Pons (tissue), 1 donor: ENCODE data around the gene SMPD2.

ENCODE experiments used
- DNase-seq: peaks from one replicate; pipeline ENCODE4 v3.0.0-alpha.2; 2016; ENCODE audit warnings: low spot score

SMPD2 gene

GRCh38 chr6:109485266-109485935 lies 44.9 kb downstream of the SMPD2 start:
- no peak for DNase-seq

GRCh38 chr6:109486068-109486467 lies 45.5 kb downstream of the SMPD2 start:
- no peak for DNase-seq

- DNase-seq = no peak
Measured at GRCh38 chr6:109488001-109488400, 47.5 kb downstream of the SMPD2 start.

GRCh38 chr6:109490713-109491112 lies 50.2 kb downstream of the SMPD2 start:
- no peak for DNase-seq

GRCh38 chr6:109491207-109491938 lies 50.8 kb downstream of the SMPD2 start:
- DNase-seq = no peak
